HepG2 (cell line): Measurements from ENCODE around the gene LDLRAP1. TPM values are rescaled to one million over a fixed set of nuclear protein-coding genes. Genes with fewer than 3 reads are reported as not detected.

ENCODE experiments used
- AGO2 ChIP-seq: fragments of 200-400 bp; formaldehyde crosslinking; optimal IDR thresholded peaks from 2 replicates; pipeline ENCODE3; 2017; ENCODE audit warnings: mild to moderate bottlenecking, low read depth, low read length, moderate library complexity
- DR1 ChIP-seq: sonication (generic); formaldehyde crosslinking; IDR thresholded peaks from 2 replicates; pipeline ENCODE4 v1.8.0; 2021; ENCODE audit warnings: mild to moderate bottlenecking, missing genetic modification reagents, inconsistent platforms
- HNRNPL ChIP-seq: fragments of 200-400 bp; formaldehyde crosslinking; IDR thresholded peaks from 2 replicates; pipeline ENCODE4 v1.6.1; 2017; ENCODE audit warnings: mild to moderate bottlenecking, low read depth, low read length
- LRRFIP1 ChIP-seq: sonication (generic); formaldehyde crosslinking; conservative IDR thresholded peaks from 2 replicates; pipeline ENCODE4 v1.4.0; 2020; ENCODE audit warnings: missing genetic modification reagents
- MED8 ChIP-seq: sonication (generic); formaldehyde crosslinking; IDR thresholded peaks from 2 replicates; pipeline ENCODE4 v1.8.1; 2023; ENCODE audit warnings: mild to moderate bottlenecking, missing genetic modification reagents; ENCODE audit not compliant: insufficient replicate concordance
- MNT ChIP-seq: fragments of 450-650 bp; IDR thresholded peaks from 2 replicates; pipeline ENCODE4 v1.6.1; 2016
- POLR2AphosphoS2 ChIP-seq: IDR thresholded peaks from 2 replicates; pipeline ENCODE4 v1.6.1; 2011; ENCODE audit warnings: low read depth, low read length, improper control_type of control experiment
- TAF1 ChIP-seq: sonication (generic); formaldehyde crosslinking; IDR thresholded peaks from 2 replicates; pipeline ENCODE4 v1.4.0; 2020; ENCODE audit warnings: missing genetic modification reagents
- THRA ChIP-seq: sonication (generic); formaldehyde crosslinking; IDR thresholded peaks from 2 replicates; pipeline ENCODE4 v1.4.0; 2020; ENCODE audit warnings: missing genetic modification reagents, borderline replicate concordance
- ZNF354B ChIP-seq: sonication (generic); formaldehyde crosslinking; IDR thresholded peaks from 2 replicates; pipeline ENCODE4 v1.8.0; 2022; ENCODE audit warnings: mild to moderate bottlenecking, missing genetic modification reagents
- ZNF382 ChIP-seq: sonication (generic); formaldehyde crosslinking; IDR thresholded peaks from 2 replicates; pipeline ENCODE4 v1.5.0; 2020; ENCODE audit warnings: missing genetic modification reagents, mild to moderate bottlenecking, borderline replicate concordance
- ZNF609 ChIP-seq: sonication (generic); formaldehyde crosslinking; IDR thresholded peaks from 2 replicates; pipeline ENCODE4 v1.4.0; 2020; ENCODE audit warnings: mild to moderate bottlenecking, missing genetic modification reagents, borderline replicate concordance
- ZNF687 ChIP-seq: sonication (generic); formaldehyde crosslinking; IDR thresholded peaks from 2 replicates; pipeline ENCODE4 v1.5.1; 2020; ENCODE audit warnings: mild to moderate bottlenecking, missing genetic modification reagents, moderate library complexity
- polyA plus RNA-seq, 8 experiments: library from polyadenylated mRNA; depleted of rRNA in 3 of 8; stranded (reverse) in 7 of 8; unstranded in 1 of 8; fragments of >200 nt; fragmentation: Illumina TruSeq in 4 of 8; extraction: Trizol in 4 of 8; gene quantifications; 2 replicates each; pipeline versions ENCODE4 v1.2.1 to v1.2.3, GENCODE V29; 2011 to 2016; ENCODE audit warnings: low read depth in 4 of 8, missing spikeins in 1 of 8, mixed read lengths in 1 of 8; ENCODE audit not compliant: insufficient read depth in 1 of 8
- total RNA-seq, 5 experiments: library from RNA; depleted of rRNA; stranded (reverse); fragments of >200 nt; fragmentation: Illumina TruSeq; extraction: Trizol; gene quantifications; 2 replicates each; pipeline ENCODE4 v1.2.3, GENCODE V29; 2016; ENCODE audit warnings: low read depth in 1 of 5

The LDLRAP1 gene
- total and polyA plus RNA-seq, 2 of the 13 experiments (the other 11 are each of a cell fraction or from before 2014, with no cell fraction given), result 7.2 to 12.1 TPM

- no peak for TF ChIP-seq LRRFIP1 (CRISPR knock-in tag)
- no peak for TF ChIP-seq ZNF354B (CRISPR knock-in tag)
- no peak for TF ChIP-seq TAF1 (CRISPR knock-in tag)
- TF ChIP-seq THRA (CRISPR knock-in tag), result no peak
- TF ChIP-seq MED8 (CRISPR knock-in tag), result no peak
- TF ChIP-seq ZNF609 (CRISPR knock-in tag), result no peak
- 0 out of 2 replicates have a peak, but pooled peaks have one; percentile 40 for TF ChIP-seq HNRNPL
- peak; percentile 51 for TF ChIP-seq MNT
- TF ChIP-seq ZNF382 (CRISPR knock-in tag), result no peak
- peak; percentile 54 for TF ChIP-seq AGO2
- no peak for TF ChIP-seq DR1 (CRISPR knock-in tag)
- no peak for TF ChIP-seq POLR2AphosphoS2
- TF ChIP-seq ZNF687 (CRISPR knock-in tag), result peak; percentile 53
Measured at GRCh38 chr1:25568834-25569596, 25.6 kb downstream of the LDLRAP1 start (continued).
